GM12874 (cell line): ENCODE results near the gene CREB1.

Experiments
- TF ChIP-seq, protein P1 (sequence below): IDR thresholded peaks from 2 replicates; pipeline ENCODE4 v1.5.1; 2011; ENCODE audit warnings: low read depth, mild to moderate bottlenecking, control low read depth, low read length, moderate library complexity; ENCODE audit not compliant: insufficient read depth

The CREB1 gene

GRCh38 chr2:207531032-207531952, 1.5 kb downstream of the CREB1 start:
- TF ChIP-seq, protein P1, sequence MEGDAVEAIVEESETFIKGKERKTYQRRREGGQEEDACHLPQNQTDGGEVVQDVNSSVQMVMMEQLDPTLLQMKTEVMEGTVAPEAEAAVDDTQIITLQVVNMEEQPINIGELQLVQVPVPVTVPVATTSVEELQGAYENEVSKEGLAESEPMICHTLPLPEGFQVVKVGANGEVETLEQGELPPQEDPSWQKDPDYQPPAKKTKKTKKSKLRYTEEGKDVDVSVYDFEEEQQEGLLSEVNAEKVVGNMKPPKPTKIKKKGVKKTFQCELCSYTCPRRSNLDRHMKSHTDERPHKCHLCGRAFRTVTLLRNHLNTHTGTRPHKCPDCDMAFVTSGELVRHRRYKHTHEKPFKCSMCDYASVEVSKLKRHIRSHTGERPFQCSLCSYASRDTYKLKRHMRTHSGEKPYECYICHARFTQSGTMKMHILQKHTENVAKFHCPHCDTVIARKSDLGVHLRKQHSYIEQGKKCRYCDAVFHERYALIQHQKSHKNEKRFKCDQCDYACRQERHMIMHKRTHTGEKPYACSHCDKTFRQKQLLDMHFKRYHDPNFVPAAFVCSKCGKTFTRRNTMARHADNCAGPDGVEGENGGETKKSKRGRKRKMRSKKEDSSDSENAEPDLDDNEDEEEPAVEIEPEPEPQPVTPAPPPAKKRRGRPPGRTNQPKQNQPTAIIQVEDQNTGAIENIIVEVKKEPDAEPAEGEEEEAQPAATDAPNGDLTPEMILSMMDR = no peak

DNA sequence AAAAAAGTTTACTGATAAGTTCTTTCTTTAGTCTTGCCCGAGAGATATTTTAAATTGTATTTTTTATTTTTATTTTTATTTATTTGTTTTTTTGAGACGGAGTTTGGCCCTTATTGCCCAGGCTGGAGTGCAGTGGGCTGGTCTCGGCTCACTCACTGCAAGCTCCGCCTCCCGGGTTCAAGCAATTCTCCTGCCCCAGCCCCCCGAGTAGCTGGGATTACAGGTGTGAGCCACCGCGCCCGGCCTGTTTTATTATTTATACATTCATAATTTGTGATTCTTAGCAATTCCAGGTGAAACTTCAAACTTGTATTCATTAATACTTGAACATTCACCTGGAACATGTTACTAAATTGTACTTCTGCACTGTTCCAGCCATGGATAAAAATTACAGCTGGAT, 2.9 kb downstream of the CREB1 start:
- TF ChIP-seq, protein P1 = no peak

DNA sequence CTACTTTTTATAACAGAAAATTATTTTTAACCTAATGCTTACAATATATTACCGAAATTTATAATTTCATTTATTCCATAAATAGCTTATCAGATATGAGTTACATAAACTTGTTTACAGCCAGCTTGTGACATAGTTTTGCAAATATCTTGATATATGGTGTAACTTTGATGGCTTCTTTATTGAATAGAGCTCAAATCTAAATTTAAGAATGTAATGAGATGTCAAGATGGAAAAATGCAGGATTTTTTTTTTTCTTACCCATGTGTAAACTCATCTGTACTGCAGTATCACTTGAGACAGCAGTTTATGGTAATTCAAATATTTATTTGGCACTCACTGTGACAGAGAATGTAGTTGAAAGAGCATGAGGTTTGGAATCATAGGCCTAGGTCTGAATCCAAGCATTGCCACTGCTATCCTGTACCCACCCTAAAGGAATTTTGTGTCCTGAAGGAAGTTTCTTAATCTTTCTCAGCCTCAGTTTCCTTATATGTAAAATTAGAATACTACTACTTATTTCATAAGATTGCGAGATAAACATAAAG, 3.8 kb downstream of the CREB1 start:
- TF ChIP-seq, protein P1 = no peak

GRCh38 chr2:207534417-207534816, 4.7 kb downstream of the CREB1 start:
- TF ChIP-seq, protein P1 = no peak

DNA sequence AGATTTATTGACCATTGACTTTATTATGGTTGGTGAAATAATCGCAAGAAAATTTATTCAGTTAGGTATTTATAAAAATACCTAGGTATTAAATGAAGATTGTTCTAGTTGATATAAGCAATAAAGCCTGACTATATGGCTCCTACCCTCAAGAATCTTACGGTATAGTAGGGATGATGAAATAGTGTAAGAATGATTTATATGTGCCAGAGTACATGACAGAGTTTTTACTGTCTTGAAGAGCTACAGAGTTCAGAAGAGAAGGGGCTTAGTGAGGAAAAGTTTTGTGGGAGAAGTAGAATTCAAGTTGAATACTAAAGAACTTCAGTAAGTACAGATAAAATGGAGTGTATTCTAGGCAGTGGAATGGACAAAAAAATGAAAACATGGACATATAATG, 9.7 kb downstream of the CREB1 start:
- TF ChIP-seq, protein P1 = no peak

DNA sequence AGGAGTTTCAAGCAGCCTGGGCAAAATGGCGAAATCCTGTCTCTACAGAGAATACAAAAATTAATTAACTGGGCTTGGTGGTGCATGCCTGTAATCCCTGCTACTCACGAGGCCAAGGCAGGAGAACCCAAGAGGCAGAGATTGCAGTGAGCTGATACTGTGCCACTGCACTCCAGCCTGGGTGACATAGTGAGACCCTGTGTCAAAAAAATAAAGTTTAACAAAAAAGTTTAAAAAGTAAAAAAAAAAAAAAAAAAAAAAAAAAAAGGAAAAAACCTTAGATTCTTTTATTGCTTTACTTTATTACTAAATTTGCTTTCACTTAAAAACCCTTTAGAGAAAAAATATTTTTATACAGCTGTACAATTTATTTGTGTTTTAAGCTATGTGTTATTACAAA, 10.7 kb downstream of the CREB1 start:
- TF ChIP-seq, protein P1 = no peak

- TF ChIP-seq, protein P1 = no peak
These were observed 12.2 kb downstream of the CREB1 start for GRCh38 chr2:207541933-207542332.
